Measurements from ENCODE around the gene LRRD1. TPM values are rescaled to one million over a fixed set of nuclear protein-coding genes. Genes with fewer than 3 reads are reported as not detected.
"Not testable (repeated sequence)": the region's sequence is repeated elsewhere in the genome, so short reads cannot be mapped to it uniquely, and the experiment has no call there.

Gene LRRD1
- total RNA-seq, 2 donors from 2014 or later: not detected

DNA sequence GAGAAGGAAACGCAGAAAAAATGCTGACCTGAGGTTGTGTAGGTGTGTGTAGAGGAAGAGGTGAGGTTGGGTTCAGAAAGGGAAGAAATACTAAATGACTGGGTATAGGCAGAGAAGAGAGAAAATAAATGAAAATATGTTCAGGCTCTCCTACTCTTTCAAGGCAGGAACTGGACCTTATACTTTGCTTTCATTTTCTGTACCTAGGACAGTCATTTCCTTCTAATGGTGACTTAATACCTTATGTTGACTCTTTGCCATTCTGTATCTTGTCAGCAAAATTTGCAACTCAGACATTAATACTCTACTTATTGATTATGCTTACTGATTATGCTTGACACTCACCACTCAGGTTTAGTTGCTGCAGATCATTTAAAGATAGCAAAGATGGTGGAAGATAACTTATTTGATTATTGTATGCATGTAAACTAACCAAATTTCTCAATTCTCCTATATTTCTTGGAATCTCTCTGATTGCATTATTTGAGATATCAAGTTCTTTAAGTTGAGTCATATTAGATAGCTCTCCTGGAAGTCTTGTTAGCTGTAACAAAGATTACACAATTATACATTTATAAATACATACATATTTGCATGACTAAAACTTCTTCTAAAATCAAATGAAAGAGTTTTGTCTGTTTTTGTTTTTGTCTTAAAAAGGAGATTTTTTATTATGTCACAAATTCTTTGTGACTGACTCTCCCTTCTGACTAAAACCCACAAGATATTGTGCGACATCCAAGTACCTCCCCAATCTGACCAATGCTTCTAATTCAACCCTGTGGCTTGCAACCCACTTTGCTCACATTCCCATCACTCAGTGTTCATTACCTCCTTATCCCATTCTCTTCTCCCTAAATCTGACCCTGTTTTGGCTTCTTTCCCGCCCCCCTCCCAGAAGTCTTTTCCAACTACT lies 20.0 kb downstream of the LRRD1 start:
- Mint-ChIP-seq H3K4me3 (no peak overlapping the region), H3K27ac (no peak overlapping the region)

DNA sequence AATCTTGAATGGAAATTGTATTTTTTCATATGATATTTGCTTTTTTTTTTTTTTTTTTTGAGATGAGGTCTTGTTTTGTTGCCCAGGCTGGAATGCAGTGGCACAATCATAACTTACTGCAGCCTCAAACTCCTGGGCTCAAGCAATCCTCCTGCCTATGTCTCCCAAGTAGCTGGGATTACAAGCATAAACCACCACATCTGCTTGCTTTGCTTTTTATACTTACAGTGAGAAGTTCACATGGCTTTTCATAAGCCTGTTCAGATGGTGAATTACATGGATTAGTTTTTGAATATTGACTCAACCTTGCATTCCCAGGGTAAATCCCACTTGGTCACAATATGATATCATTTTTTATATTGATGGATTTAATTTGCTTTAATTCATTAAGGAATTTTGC lies 22.0 kb downstream of the LRRD1 start:
- Mint-ChIP-seq H3K27me3 (peaks cover 9 to 10% of the 10 kb centered on the region in 2 donors), H3K27ac (no peak overlapping the region), H3K4me1 (ENCODE audit: low read depth in 2 of 2) (peaks cover 0 to 6% of the 10 kb centered on the region in 2 donors), H3K9me3 (no peaks in the 10 kb centered on the region), H3K4me3 (no peak overlapping the region), H3K36me3 (no peaks in the 10 kb centered on the region)
- no peak for DNase-seq (ENCODE audit: low spot score)
- no peak for ATAC-seq

More for the DNA sequence above, 20.0 kb downstream of the LRRD1 start:
- no peak for DNase-seq (ENCODE audit: low spot score)
- Mint-ChIP-seq H3K9me3 (no peaks in the 10 kb centered on the region), H3K36me3 (no peaks in the 10 kb centered on the region), H3K4me1 (ENCODE audit: low read depth in 2 of 2) (peaks cover 0 to 6% of the 10 kb centered on the region in 2 donors), H3K27me3 (peaks cover 10 to 17% of the 10 kb centered on the region in 2 donors)
- ATAC-seq: no peak

- peaks cover 0 to 3% of the 10 kb centered on the region in 2 donors for H3K27me3 Mint-ChIP-seq
- H3K9me3 Mint-ChIP-seq: no peaks in the 10 kb centered on the region
- H3K36me3 Mint-ChIP-seq: no peaks in the 10 kb centered on the region
- DNase-seq (ENCODE audit: low spot score) (no peak), ATAC-seq (no peak)
- peaks cover 0 to 6% of the 10 kb centered on the region in 2 donors for H3K4me1 Mint-ChIP-seq (ENCODE audit: low read depth in 2 of 2)
- no peak overlapping the region for H3K4me3 Mint-ChIP-seq
- H3K27ac Mint-ChIP-seq: no peak overlapping the region
Measured at GRCh38 chr7:92155108-92155739, 23.7 kb downstream of the LRRD1 start.

- Mint-ChIP-seq H3K9me3 (no peaks in the 10 kb centered on the region), H3K4me3 (no peak overlapping the region), H3K4me1 (ENCODE audit: low read depth in 2 of 2) (no peaks in the 10 kb centered on the region)
Measured at GRCh38 chr7:92150450-92151017, 28.4 kb downstream of the LRRD1 start.

DNA sequence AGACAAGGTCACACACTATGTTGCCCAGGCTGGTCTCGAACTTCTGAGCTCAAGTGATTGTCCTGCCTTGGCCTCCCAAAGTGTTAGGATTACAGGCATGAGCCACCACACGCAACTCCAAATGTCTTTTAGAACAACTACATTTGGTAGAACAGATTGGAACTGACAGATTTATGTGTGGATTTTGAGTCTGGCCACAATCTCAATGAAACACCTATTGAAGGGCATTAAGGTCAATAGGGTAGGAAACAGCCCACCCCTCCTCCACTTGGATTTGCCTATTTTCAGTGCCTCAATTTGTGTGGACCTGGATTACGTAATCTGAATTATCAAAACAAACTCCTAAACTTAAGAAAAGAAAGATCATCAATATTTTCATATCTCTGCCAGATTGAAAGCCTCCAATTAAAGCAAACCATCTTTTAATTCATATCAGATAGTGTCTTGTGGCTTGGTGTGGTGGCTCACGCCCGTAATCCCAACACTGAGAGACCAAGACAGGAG lies 29.2 kb downstream of the LRRD1 start:
- no peak overlapping the region for H3K4me3 Mint-ChIP-seq
- H3K4me1 Mint-ChIP-seq (ENCODE audit: low read depth in 2 of 2): no peaks in the 10 kb centered on the region
- DNase-seq (ENCODE audit: low spot score): no peak
- ATAC-seq: no peak
- no peak overlapping the region for H3K27ac Mint-ChIP-seq
- H3K36me3 Mint-ChIP-seq: no peaks in the 10 kb centered on the region
- H3K9me3 Mint-ChIP-seq: no peaks in the 10 kb centered on the region
- H3K27me3 Mint-ChIP-seq: peaks cover 4 to 6% of the 10 kb centered on the region in 2 donors

More at GRCh38 chr7:92150450-92151017, 28.4 kb downstream of the LRRD1 start:
- H3K27me3 Mint-ChIP-seq: peaks cover 6% of the 10 kb centered on the region in 2 donors
- no peak for DNase-seq (ENCODE audit: low spot score)
- no peak overlapping the region for H3K27ac Mint-ChIP-seq
- H3K36me3 Mint-ChIP-seq: no peaks in the 10 kb centered on the region
- ATAC-seq: no peak

- not testable (repeated sequence) for H3K4me3 Mint-ChIP-seq; ATAC-seq; H3K27ac Mint-ChIP-seq; H3K4me1 Mint-ChIP-seq (ENCODE audit: low read depth in 2 of 2); H3K9me3 Mint-ChIP-seq; DNase-seq (ENCODE audit: low spot score); H3K27me3 Mint-ChIP-seq; H3K36me3 Mint-ChIP-seq
Measured at GRCh38 chr7:92143192-92143880, 35.6 kb downstream of the LRRD1 start.

- not testable (repeated sequence) for ATAC-seq; H3K9me3 Mint-ChIP-seq; H3K27me3 Mint-ChIP-seq; H3K27ac Mint-ChIP-seq; H3K4me3 Mint-ChIP-seq; DNase-seq (ENCODE audit: low spot score); H3K4me1 Mint-ChIP-seq (ENCODE audit: low read depth in 2 of 2); H3K36me3 Mint-ChIP-seq
Measured at GRCh38 chr7:92142791-92143190, 36.2 kb downstream of the LRRD1 start.

- ATAC-seq (no peak), DNase-seq (ENCODE audit: low spot score) (no peak)
- Mint-ChIP-seq H3K27me3 (peaks cover 0 to 7% of the 10 kb centered on the region in 2 donors), H3K4me3 (no peak overlapping the region), H3K36me3 (no peaks in the 10 kb centered on the region), H3K4me1 (ENCODE audit: low read depth in 2 of 2) (peaks cover 0 to under 1% of the 10 kb centered on the region in 2 donors), H3K9me3 (no peaks in the 10 kb centered on the region), H3K27ac (no peak overlapping the region)
Measured at GRCh38 chr7:92141161-92141560, 37.8 kb downstream of the LRRD1 start.

DNA sequence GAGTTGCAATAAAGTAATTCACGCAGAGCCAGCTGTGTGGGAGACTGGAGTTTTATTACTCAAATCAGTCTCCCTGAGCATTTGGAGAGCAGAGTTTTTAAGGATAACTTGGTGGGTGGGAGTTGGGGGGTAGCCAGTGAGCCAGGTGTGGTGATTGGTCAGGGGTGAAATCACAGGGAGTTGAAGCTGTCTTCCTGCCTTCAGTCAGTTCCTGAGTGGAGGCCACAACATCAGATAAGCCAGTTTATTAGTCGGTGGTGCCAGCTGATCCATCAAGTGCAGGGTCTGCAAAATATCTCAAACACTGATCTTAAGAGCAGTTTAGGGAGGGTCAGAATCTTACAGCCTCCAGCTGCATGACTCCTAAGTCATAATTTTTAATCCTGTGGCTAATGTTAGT lies 41.4 kb downstream of the LRRD1 start:
- H3K36me3 Mint-ChIP-seq: no peaks in the 10 kb centered on the region
- peaks cover 18% of the 10 kb centered on the region in 2 donors for H3K4me1 Mint-ChIP-seq (ENCODE audit: low read depth in 2 of 2)
- H3K4me3 Mint-ChIP-seq: no peak overlapping the region
- peaks cover 0 to 7% of the 10 kb centered on the region in 2 donors for H3K27me3 Mint-ChIP-seq
- DNase-seq (ENCODE audit: low spot score): no peak
- no peak for ATAC-seq
- no peak overlapping the region for H3K27ac Mint-ChIP-seq
- H3K9me3 Mint-ChIP-seq: no peaks in the 10 kb centered on the region

DNA sequence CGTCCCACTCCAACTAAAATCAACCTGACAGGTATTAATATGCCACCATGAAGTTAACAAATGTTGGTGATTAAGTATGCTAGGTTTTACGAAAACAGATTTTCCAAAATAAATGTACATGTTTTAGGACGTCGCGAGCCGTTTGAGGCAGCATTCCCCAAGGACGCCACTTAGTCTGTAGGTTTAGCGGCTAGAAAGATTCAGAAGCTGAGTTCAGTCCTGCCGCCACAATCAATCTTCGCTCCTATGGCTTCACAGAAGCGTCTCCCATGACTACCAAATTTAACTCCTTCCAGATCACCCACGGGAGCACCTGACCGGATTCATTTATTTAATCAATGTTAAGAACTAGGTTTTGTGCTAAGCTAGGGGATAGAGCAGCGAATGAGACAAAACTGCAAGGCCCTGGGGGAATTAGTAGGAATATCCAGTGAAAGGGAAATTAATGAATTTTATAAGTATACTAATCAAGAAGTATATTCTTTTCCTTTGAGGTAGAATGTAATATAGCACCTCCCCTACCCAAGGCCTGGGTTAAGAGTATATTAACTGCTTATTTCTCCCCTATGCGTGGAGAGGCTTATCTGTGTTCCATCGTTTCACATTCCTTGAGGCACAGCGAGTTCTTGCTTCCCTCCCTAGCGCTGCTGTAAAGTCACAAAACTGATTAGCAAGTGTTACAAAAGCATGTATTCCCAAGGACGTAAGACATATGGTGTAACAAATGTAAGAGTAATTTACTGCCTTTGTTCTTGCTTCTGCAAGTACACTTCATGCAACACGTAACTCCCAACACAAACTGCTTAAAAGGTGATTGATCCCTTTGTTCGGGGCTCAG lies 43.7 kb downstream of the LRRD1 start:
- Mint-ChIP-seq H3K4me1 (ENCODE audit: low read depth in 2 of 2) (peaks cover 27% of the 10 kb centered on the region in 2 donors), H3K27ac (peak overlapping the region; percentile 95 to 99), H3K36me3 (peaks cover 9% of the 10 kb centered on the region), H3K9me3 (no peaks in the 10 kb centered on the region), H3K4me3 (peak overlapping the region; percentile 93), H3K27me3 (peaks cover 0 to 5% of the 10 kb centered on the region in 2 donors)
- ATAC-seq: no peak
- no peak for DNase-seq (ENCODE audit: low spot score)

GRCh38 chr7:92134271-92135051 lies 44.5 kb downstream of the LRRD1 start, which contains the start of gene CYP51A1:
TSS of gene CYP51A1 (minus strand) at chr7:92134477. CDS start at chr7:92134364, 113 bp downstream.
- Mint-ChIP-seq H3K36me3 (peaks cover 14% of the 10 kb centered on the region), H3K4me1 (ENCODE audit: low read depth in 2 of 2) (peaks cover 27% of the 10 kb centered on the region in 2 donors), H3K27ac (peak within 1 kb of the TSS; percentile 95 to 99), H3K27me3 (peaks cover 0 to 5% of the 10 kb centered on the region in 2 donors), H3K4me3 (peak within 1 kb of the TSS; percentile 93), H3K9me3 (no peaks in the 10 kb centered on the region)
- DNase-seq (ENCODE audit: low spot score): peak; percentile 93
- ATAC-seq: peak; percentile 94 to 95

GRCh38 chr7:92133737-92134270 lies 45.1 kb downstream of the LRRD1 start:
- Mint-ChIP-seq H3K9me3 (no peaks in the 10 kb centered on the region), H3K4me3 (peak overlapping the region; percentile 93), H3K4me1 (ENCODE audit: low read depth in 2 of 2) (peaks cover 27% of the 10 kb centered on the region in 2 donors), H3K27me3 (peaks cover 0 to 4% of the 10 kb centered on the region in 2 donors), H3K36me3 (peaks cover 16% of the 10 kb centered on the region), H3K27ac (peak overlapping the region; percentile 95 to 99)
- ATAC-seq (peak; percentile 55 to 65), DNase-seq (ENCODE audit: low spot score) (peak; percentile 80)

All from natural killer cell treated with Interleukin-12 subunit alpha and Interleukin-12 subunit beta and Interleukin-15 and Interleukin-18, amount 100 ng/mL, for 72 hours (primary cell).